Endothelial cell of umbilical vein (primary cell): ENCODE measurements around the gene CRNN. TPM values are rescaled to one million over a fixed set of nuclear protein-coding genes. Genes with fewer than 3 reads are reported as not detected.

Source experiments
- BruUV-seq: library from RNA; stranded (reverse); fragments of 400-500 nt; replicated peaks from 2 replicates; lab custom pipeline; 2021; lab: Mats Ljungman, UMichigan
- CTCF ChIA-PET: fragments of 300-600, 350-600 bp; sonication (Branson Sonifier 250); formaldehyde crosslinking; loops from one replicate; lab custom pipeline; 2021; ENCODE audit warnings: antibody characterized with exemption, inconsistent platforms; lab: Charles Lee
- POLR2A ChIA-PET: fragments of 300-600, 350-600 bp; sonication (Branson Sonifier 250); formaldehyde crosslinking; loops from one replicate; lab custom pipeline; 2021; ENCODE audit warnings: antibody characterized with exemption, inconsistent platforms; lab: Charles Lee
- DNase-seq: peaks from one replicate; pipeline ENCODE4 v3.0.0-alpha.2; 2011; ENCODE audit warnings: low read depth, low spot score
- FAIRE-seq: peaks from 2 replicates; lab custom pipeline; 2011; peaks lifted over from hg19 to GRCh38; lab: Jason Lieb, UNC
- H2AFZ ChIP-seq: 2 replicates; pipeline ENCODE4 v1.6.0; 2012; ENCODE audit warnings: low read depth, low read length, control low read depth, inconsistent platforms
- H3K27ac ChIP-seq: 2 replicates; pipeline ENCODE4 v1.5.1; 2011; ENCODE audit warnings: low read depth, mild to moderate bottlenecking, control low read depth, low read length, moderate library complexity; ENCODE audit not compliant: insufficient read depth
- H3K27me3 ChIP-seq, 2 experiments: 2 replicates each; pipeline versions ENCODE4 v1.6.0 to v1.6.1; 2011; ENCODE audit warnings: low read length in 2 of 2, mixed read lengths in 1 of 2; ENCODE audit not compliant: control insufficient read depth in 2 of 2, insufficient read depth in 2 of 2
- H3K36me3 ChIP-seq, 2 experiments: 2 replicates in 1 of 2; 3 replicates in 1 of 2; pipeline ENCODE4 v1.5.1; 2011; ENCODE audit warnings: low read length in 2 of 2, mild to moderate bottlenecking in 1 of 2, moderate library complexity in 1 of 2; ENCODE audit not compliant: control insufficient read depth in 2 of 2, insufficient read depth in 2 of 2; ENCODE audit errors: extremely low read depth in 1 of 2
- H3K4me1 ChIP-seq: 3 replicates; pipeline ENCODE4 v1.5.1; 2011; ENCODE audit warnings: mild to moderate bottlenecking, low read length; ENCODE audit not compliant: control insufficient read depth, insufficient read depth; ENCODE audit errors: extremely low read depth
- H3K4me2 ChIP-seq: 2 replicates; pipeline ENCODE4 v1.6.1; 2011; ENCODE audit warnings: low read length, control low read depth, mixed read lengths; ENCODE audit not compliant: insufficient read depth
- H3K4me3 ChIP-seq, 3 experiments: fragments of 200-600 bp in 1 of 3; sonication (generic), shearing (Covaris generic) in 1 of 3; replicated peaks in 1 of 3; 2 replicates each; pipeline ENCODE4 v1.5.1; 2011 to 2016; ENCODE audit warnings: control low read depth in 3 of 3, low read length in 3 of 3, mild to moderate bottlenecking in 2 of 3, inconsistent platforms in 1 of 3, low read depth in 1 of 3, moderate library complexity in 1 of 3; ENCODE audit not compliant: insufficient read depth in 1 of 3
- H3K79me2 ChIP-seq: 2 replicates; pipeline ENCODE4 v1.6.0; 2012; ENCODE audit warnings: low read length, inconsistent platforms; ENCODE audit not compliant: control insufficient read depth, insufficient read depth
- H3K9ac ChIP-seq: replicated peaks from 2 replicates; pipeline ENCODE3; 2011; ENCODE audit warnings: low read length, control low read depth; ENCODE audit not compliant: insufficient read depth; ENCODE audit errors: extremely low read depth
- H3K9me1 ChIP-seq: replicated peaks from 3 replicates; pipeline ENCODE4 v1.6.0; 2011; ENCODE audit warnings: mild to moderate bottlenecking, low read length; ENCODE audit not compliant: control insufficient read depth, insufficient read depth; ENCODE audit errors: extremely low read depth
- H3K9me3 ChIP-seq: replicated peaks from 2 replicates; pipeline ENCODE4 v1.5.1; 2012; ENCODE audit warnings: low read length, inconsistent platforms; ENCODE audit not compliant: control insufficient read depth, insufficient read depth
- H4K20me1 ChIP-seq: replicated peaks from 2 replicates; pipeline ENCODE3; 2011; ENCODE audit warnings: mild to moderate bottlenecking, low read length; ENCODE audit not compliant: control insufficient read depth, insufficient read depth; ENCODE audit errors: extremely low read depth
- GATA2 ChIP-seq: IDR thresholded peaks from 2 replicates; pipeline ENCODE4 v1.7.0; 2011; ENCODE audit warnings: low read depth, mild to moderate bottlenecking, moderate library complexity, mixed read lengths, low read length; ENCODE audit not compliant: insufficient read length, insufficient read depth
- MYC ChIP-seq: IDR thresholded peaks from one replicate; pipeline ENCODE4 v1.6.1; 2011; ENCODE audit warnings: mild to moderate bottlenecking, low read depth, low read length
- dilution Hi-C: fragments of 300-500 bp; cut with MboI; formaldehyde crosslinking; loops from one replicate; pipeline ENCODE4 v1.15.0; 2019; ENCODE audit warnings: low sequenced_read_pairs; ENCODE audit not compliant: extremely low pct_ligation_motif_present
- intact Hi-C: fragments of 100-400 bp; cut with micrococcal nuclease; formaldehyde crosslinking; loops from one replicate; pipeline ENCODE4 v1.10.0; 2022
- polyA plus RNA-seq, 4 experiments: library from polyadenylated mRNA; depleted of rRNA in 3 of 4; stranded (reverse) in 3 of 4; unstranded in 1 of 4; fragments of >200 nt; gene quantifications; 2 replicates each; pipeline versions ENCODE4 v1.2.1 to v1.2.3, GENCODE V29; 2011 to 2012; ENCODE audit warnings: missing spikeins in 1 of 4
- total RNA-seq: library from RNA; stranded (reverse); gene quantifications from 2 replicates; pipeline ENCODE4 v1.2.3, GENCODE V29; 2021

CRNN gene
- total and polyA plus RNA-seq, 2 donors (not counting 3 experiments of a cell fraction or from before 2014, with no cell fraction given): not detected

GRCh38 chr1:152448095-152448494, 34.0 kb upstream of the CRNN start:
- intact Hi-C loops (no loop called here), dilution Hi-C loops (no loop called here)
- Histone ChIP-seq H3K4me3 (no peak overlapping the region), H2AFZ (no peak overlapping the region), H3K9me1 (no peaks in the 10 kb centered on the region), H3K27me3 (peaks cover 0 to 2% of the 10 kb centered on the region in 2 experiments), H3K9ac (no peak overlapping the region), H4K20me1 (no peaks in the 10 kb centered on the region), H3K4me2 (no peak overlapping the region), H3K4me1 (no peaks in the 10 kb centered on the region), H3K36me3 (no peaks in the 10 kb centered on the region), H3K27ac (no peak overlapping the region), H3K79me2 (no peaks in the 10 kb centered on the region), H3K9me3 (no peaks in the 10 kb centered on the region)
- FAIRE-seq: no peak
- ChIA-PET POLR2A (no interaction called here), CTCF (interaction anchor here (0.9 to 2.9 kb wide), 4 partner anchors 11 to 105 kb away, joined by 3 to 51 read pairs (median 6); no protein-coding TSS in a partner anchor)
- BruUV-seq: no TSS peak
- DNase-seq: no peak
- TF ChIP-seq MYC: no peak
- TF ChIP-seq GATA2: no peak

GRCh38 chr1:152447484-152447883, 33.4 kb upstream of the CRNN start:
- H4K20me1 ChIP-seq: no peaks in the 10 kb centered on the region
- BruUV-seq: no TSS peak
- H3K9me1 ChIP-seq: no peaks in the 10 kb centered on the region
- H3K9ac ChIP-seq: no peak overlapping the region
- no peak for DNase-seq
- H3K27ac ChIP-seq: no peak overlapping the region
- peaks cover 0 to 2% of the 10 kb centered on the region in 2 experiments for H3K27me3 ChIP-seq
- H3K4me2 ChIP-seq: no peak overlapping the region
- H3K9me3 ChIP-seq: no peaks in the 10 kb centered on the region
- intact Hi-C loops: no loop called here
- no peak overlapping the region for H3K4me3 ChIP-seq
- H3K4me1 ChIP-seq: no peaks in the 10 kb centered on the region
- no peak overlapping the region for H2AFZ ChIP-seq
- POLR2A ChIA-PET: no interaction called here
- dilution Hi-C loops: no loop called here
- no peaks in the 10 kb centered on the region for H3K36me3 ChIP-seq
- CTCF ChIA-PET: interaction anchor here (1.7 to 2.9 kb wide), 2 partner anchors 11 to 49 kb away, joined by 9 to 51 read pairs; no protein-coding TSS in a partner anchor
- no peak for FAIRE-seq
- no peak for TF ChIP-seq MYC
- no peak for TF ChIP-seq GATA2
- no peaks in the 10 kb centered on the region for H3K79me2 ChIP-seq
